Loucy (cell line): Measurements from ENCODE around the gene REEP6.

ENCODE experiments used
- H2AFZ ChIP-seq: fragments of 200-600 bp; sonication (generic); 2 replicates; pipeline ENCODE4 v1.6.0; 2016; ENCODE audit warnings: antibody characterized with exemption, mild to moderate bottlenecking, low read length, moderate library complexity
- H3F3A ChIP-seq: fragments of 200-600 bp; 2 replicates; pipeline ENCODE4 v1.6.0; 2016; ENCODE audit warnings: antibody characterized with exemption, low read depth, mild to moderate bottlenecking
- H3K27me3 ChIP-seq: fragments of 200-600 bp; sonication (generic); 2 replicates; pipeline ENCODE4 v1.6.1; 2014; ENCODE audit warnings: low read length, mild to moderate bottlenecking; ENCODE audit not compliant: insufficient read depth, poor library complexity, severe bottlenecking
- H3K36me3 ChIP-seq: fragments of 200-600 bp; sonication (generic); 2 replicates; pipeline ENCODE4 v1.6.1; 2016; ENCODE audit warnings: low read length; ENCODE audit not compliant: insufficient read depth
- H3K4me1 ChIP-seq: fragments of 200-600 bp; sonication (generic); 2 replicates; pipeline ENCODE4 v1.5.1; 2014; ENCODE audit warnings: low read length, mild to moderate bottlenecking; ENCODE audit not compliant: insufficient read depth, poor library complexity, severe bottlenecking
- H3K4me2 ChIP-seq: fragments of 200-600 bp; sonication (generic); 2 replicates; pipeline ENCODE4 v1.6.0; 2014; ENCODE audit warnings: antibody characterized with exemption, low read length, low read depth, mild to moderate bottlenecking; ENCODE audit not compliant: poor library complexity, severe bottlenecking
- H3K4me3 ChIP-seq: fragments of 200-600 bp; sonication (generic); 2 replicates; pipeline ENCODE4 v1.5.1; 2014; ENCODE audit warnings: low read length, mild to moderate bottlenecking, mixed read lengths; ENCODE audit not compliant: poor library complexity, severe bottlenecking
- H3K79me2 ChIP-seq: fragments of 200-600 bp; sonication (generic); 2 replicates; pipeline ENCODE4 v1.6.1; 2014; ENCODE audit warnings: low read length; ENCODE audit not compliant: insufficient read depth
- H3K9ac ChIP-seq: fragments of 200-600 bp; sonication (generic); 2 replicates; pipeline ENCODE4 v1.6.0; 2014; ENCODE audit warnings: mild to moderate bottlenecking, low read depth, low read length, moderate library complexity; ENCODE audit not compliant: poor library complexity, severe bottlenecking
- H3K9me2 ChIP-seq: fragments of 200-600 bp; sonication (generic); replicated peaks from 2 replicates; pipeline ENCODE4 v1.6.1; 2016; ENCODE audit warnings: low read depth, low read length, mixed read lengths
- H3K9me3 ChIP-seq: fragments of 200-600 bp; sonication (generic); 2 replicates; pipeline ENCODE4 v1.6.1; 2014; ENCODE audit warnings: mild to moderate bottlenecking, antibody characterized with exemption, low read length, low read depth; ENCODE audit not compliant: insufficient read depth
- H4K20me1 ChIP-seq: fragments of 200-600 bp; sonication (generic); 2 replicates; pipeline ENCODE4 v1.6.0; 2014; ENCODE audit warnings: antibody characterized with exemption, low read length, mild to moderate bottlenecking; ENCODE audit not compliant: insufficient read depth, poor library complexity, severe bottlenecking
- EZH2phosphoT487 ChIP-seq: fragments of 200-600 bp; IDR thresholded peaks from 2 replicates; pipeline ENCODE4 v1.6.1; 2018; ENCODE audit warnings: antibody characterized with exemption, mild to moderate bottlenecking, moderate library complexity, borderline replicate concordance
- TF ChIP-seq, protein P1 (sequence below): fragments of 200-600 bp; sonication (generic); conservative IDR thresholded peaks from 2 replicates; pipeline ENCODE4 v1.5.1; 2014; ENCODE audit warnings: mild to moderate bottlenecking, antibody characterized with exemption, low read length

Gene REEP6

DNA sequence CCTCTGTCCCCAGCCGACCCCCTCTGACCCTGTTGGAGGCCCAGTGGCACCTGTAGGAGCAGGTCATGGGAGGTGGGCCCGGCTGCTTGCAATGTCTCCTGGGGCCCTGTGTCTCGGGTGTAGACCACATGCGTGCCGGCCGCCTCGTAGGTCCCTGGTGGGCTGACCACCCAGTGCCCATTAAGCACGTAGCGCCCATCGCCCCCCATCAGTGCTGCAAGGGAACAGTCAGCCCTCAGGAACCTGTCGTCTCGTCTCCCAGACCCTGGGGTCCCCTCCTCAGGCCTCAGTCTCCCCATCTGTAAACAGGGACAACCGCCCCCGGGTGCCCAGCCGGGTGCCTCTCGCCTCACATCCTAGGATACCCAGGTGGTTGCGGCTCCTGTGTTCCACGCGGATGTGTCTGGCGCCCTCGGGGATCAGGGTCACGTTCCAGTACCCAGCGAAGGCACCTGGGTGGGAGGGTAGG, 16.2 kb downstream of the REEP6 start:
- Histone ChIP-seq H2AFZ (no peak overlapping the region), H4K20me1 (no peaks in the 10 kb centered on the region), H3F3A (0 out of 2 replicates have a peak, but pooled peaks cover 4% of the 10 kb centered on the region), H3K4me3 (peak overlapping the region; percentile 36), H3K4me2 (peak overlapping the region; percentile 59), H3K4me1 (peaks cover 8% of the 10 kb centered on the region), H3K9me2 (no peaks in the 10 kb centered on the region), H3K9ac (no peak overlapping the region), H3K27me3 (no peaks in the 10 kb centered on the region), H3K9me3 (no peaks in the 10 kb centered on the region), H3K79me2 (no peaks in the 10 kb centered on the region), H3K36me3 (no peaks in the 10 kb centered on the region)
- no peak for TF ChIP-seq EZH2phosphoT487
- TF ChIP-seq, protein P1, sequence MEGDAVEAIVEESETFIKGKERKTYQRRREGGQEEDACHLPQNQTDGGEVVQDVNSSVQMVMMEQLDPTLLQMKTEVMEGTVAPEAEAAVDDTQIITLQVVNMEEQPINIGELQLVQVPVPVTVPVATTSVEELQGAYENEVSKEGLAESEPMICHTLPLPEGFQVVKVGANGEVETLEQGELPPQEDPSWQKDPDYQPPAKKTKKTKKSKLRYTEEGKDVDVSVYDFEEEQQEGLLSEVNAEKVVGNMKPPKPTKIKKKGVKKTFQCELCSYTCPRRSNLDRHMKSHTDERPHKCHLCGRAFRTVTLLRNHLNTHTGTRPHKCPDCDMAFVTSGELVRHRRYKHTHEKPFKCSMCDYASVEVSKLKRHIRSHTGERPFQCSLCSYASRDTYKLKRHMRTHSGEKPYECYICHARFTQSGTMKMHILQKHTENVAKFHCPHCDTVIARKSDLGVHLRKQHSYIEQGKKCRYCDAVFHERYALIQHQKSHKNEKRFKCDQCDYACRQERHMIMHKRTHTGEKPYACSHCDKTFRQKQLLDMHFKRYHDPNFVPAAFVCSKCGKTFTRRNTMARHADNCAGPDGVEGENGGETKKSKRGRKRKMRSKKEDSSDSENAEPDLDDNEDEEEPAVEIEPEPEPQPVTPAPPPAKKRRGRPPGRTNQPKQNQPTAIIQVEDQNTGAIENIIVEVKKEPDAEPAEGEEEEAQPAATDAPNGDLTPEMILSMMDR = no peak

DNA sequence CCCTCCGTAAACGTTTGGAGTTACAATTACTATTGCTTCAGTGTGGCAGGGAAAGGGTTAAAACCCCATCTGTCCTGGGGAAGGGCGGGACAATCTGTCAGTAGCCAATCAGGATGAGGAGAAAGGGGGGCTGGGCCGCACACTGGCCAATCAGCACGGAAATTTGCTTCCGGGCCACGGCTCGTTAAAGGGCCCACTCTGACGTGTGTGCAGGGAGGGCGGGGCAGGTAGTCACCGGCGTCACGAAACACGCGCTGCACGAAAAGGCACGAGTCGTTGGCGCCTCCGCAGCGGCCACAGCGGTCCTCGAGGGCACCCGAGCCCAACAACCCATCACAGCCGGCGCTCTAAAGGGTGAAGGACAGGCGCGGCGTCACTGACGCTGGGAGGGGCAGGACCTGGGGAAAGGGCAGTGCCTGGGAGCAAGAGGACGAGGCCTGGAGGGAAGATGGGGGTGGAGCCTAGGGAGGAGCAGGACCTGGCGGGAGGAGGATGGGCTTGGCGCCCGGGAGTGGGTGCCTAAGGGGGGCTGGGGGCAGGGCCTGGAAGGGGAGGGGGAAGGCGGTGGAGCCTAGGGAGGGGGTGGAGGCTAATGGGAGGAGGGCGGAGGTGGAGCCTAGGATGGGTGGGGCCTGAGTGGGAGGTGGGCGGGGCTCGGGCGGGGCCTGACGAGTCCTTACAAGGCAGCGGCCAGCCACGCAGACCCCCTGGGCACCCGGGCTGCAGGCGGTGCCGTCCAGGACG, 17.0 kb downstream of the REEP6 start:
- H3F3A ChIP-seq = 0 out of 2 replicates have a peak, but pooled peaks cover 4% of the 10 kb centered on the region
- no peaks in the 10 kb centered on the region for H3K36me3 ChIP-seq
- TF ChIP-seq, protein P1 = no peak
- TF ChIP-seq EZH2phosphoT487 = no peak
- no peaks in the 10 kb centered on the region for H3K79me2 ChIP-seq
- H3K9me2 ChIP-seq = no peaks in the 10 kb centered on the region
- no peaks in the 10 kb centered on the region for H3K27me3 ChIP-seq
- H3K9ac ChIP-seq = peak overlapping the region; percentile 50
- H2AFZ ChIP-seq = peak overlapping the region; percentile 90
- H3K4me1 ChIP-seq = peaks cover 8% of the 10 kb centered on the region
- peak overlapping the region; percentile 59 for H3K4me2 ChIP-seq
- peak overlapping the region; percentile 69 for H3K4me3 ChIP-seq
- no peaks in the 10 kb centered on the region for H4K20me1 ChIP-seq
- no peaks in the 10 kb centered on the region for H3K9me3 ChIP-seq

DNA sequence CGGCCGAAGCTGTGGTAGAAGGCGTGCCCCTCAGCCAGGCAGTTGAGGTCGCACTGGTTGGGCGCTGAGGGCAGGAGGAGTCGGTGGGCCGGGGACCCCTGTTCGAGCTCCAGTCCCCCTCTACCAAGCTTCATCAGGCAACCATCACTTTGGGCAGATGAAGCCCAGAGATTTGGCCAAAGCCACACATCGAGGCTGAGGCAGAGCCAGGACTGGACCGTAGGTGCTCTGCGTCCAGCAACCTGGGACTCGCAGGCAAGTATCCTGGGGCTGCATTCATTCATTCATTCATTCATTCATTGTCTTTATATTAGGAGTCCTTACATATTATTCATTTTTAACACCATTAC, 17.5 kb downstream of the REEP6 start:
- H3K4me3 ChIP-seq = peak overlapping the region; percentile 69
- H3K9ac ChIP-seq = peak overlapping the region; percentile 50
- no peaks in the 10 kb centered on the region for H3K79me2 ChIP-seq
- H3K4me2 ChIP-seq = peak overlapping the region; percentile 59
- H3K27me3 ChIP-seq = no peaks in the 10 kb centered on the region
- H4K20me1 ChIP-seq = no peaks in the 10 kb centered on the region
- peaks cover 4% of the 10 kb centered on the region for H3K4me1 ChIP-seq
- H3K9me2 ChIP-seq = no peaks in the 10 kb centered on the region
- 0 out of 2 replicates have a peak, but pooled peaks cover 4% of the 10 kb centered on the region for H3F3A ChIP-seq
- no peak for TF ChIP-seq EZH2phosphoT487
- TF ChIP-seq, protein P1 = no peak
- no peaks in the 10 kb centered on the region for H3K9me3 ChIP-seq
- H3K36me3 ChIP-seq = no peaks in the 10 kb centered on the region
- H2AFZ ChIP-seq = peak overlapping the region; percentile 69
